NCI-H69 (cell line): ENCODE results near the gene SH3GL3.

Source experiments
- DNase-seq: peaks from one replicate; lab custom pipeline; 2025; lab: John Stamatoyannopoulos, UW

Gene SH3GL3, protein sequence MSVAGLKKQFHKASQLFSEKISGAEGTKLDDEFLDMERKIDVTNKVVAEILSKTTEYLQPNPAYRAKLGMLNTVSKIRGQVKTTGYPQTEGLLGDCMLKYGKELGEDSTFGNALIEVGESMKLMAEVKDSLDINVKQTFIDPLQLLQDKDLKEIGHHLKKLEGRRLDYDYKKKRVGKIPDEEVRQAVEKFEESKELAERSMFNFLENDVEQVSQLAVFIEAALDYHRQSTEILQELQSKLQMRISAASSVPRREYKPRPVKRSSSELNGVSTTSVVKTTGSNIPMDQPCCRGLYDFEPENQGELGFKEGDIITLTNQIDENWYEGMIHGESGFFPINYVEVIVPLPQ

DNA sequence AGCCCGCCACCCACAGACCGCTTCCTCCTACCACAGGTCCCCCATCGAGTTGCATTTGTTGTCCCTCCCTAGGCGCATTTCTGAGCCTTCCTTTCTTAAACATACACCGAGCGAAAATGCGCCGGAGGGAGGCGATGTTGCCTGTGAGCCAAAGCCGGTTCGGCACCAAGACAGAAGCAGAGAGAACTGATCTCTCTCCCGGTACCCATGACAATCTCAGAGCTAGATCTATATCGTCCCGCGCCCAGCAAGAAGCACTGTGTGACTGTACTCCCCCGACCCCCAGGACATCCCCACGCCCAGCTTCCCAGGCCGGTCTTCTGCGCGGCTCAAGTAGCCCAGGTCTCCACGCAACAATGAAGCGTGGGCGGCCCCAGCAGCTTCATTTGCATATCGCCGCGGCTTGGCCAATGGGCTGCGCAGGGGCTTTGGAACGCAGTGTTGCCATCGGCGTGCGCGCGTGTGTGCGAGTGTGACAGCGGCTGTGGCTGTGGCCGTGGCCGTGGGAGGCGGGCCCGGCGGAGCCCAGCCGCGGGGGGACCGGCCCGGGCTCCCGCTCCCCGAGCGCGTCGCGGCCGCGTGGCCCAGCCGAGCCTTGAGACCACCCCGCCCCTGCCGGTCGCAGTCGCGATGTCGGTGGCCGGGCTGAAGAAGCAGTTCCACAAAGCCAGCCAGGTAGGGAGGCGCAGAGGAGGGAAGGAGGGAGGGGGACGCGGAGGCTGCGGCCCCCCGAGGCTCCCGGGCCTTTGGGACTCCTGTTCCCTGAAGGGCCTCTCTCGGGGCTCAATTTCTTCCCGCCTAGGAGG, at the start of gene SH3GL3:
Gene SH3GL3 (plus strand): TSS at position 438 of the 806 bp plus-strand sequence. CDS start 193 bp downstream, at position 631.
- peak; percentile 61 for DNase-seq

DNA sequence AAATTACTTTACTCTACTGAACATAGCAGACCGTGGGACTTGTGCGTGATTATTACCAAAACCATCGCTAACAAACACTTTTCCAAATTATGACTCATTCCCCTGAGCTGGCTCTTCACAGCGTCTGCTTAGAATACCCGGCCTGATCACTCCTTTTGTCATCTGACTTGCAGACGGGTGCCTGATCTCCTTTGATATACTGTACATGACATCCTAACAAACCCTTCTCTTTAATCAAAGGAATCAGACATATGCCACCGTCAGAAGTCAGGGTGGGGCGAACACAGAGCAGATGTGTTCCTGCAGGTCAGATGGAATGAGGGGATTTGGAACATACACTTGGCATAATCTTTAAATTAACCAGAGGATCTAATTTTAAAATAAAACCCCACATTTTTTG, 48.5 kb upstream of the SH3GL3 start:
- no peak for DNase-seq

DNA sequence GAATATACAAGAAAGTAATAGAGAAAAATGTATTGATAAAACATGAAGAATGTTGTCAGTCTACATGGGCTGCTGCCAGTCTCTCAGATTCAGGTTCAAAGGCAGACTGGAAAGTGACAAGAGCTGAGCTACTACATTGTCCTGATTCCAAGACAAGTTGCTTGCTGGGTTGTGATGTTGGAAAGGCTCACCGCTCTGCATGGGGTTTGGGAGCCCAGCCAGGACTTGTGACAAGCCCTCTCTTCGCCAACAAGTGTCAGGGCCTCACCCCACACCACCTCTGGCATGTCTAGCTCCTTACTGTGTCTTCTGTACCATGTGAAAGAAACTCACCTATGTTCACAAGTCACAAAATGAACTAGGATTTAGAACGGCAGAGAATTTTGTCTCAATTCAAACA, 43.0 kb upstream of the SH3GL3 start:
- no peak for DNase-seq

DNA sequence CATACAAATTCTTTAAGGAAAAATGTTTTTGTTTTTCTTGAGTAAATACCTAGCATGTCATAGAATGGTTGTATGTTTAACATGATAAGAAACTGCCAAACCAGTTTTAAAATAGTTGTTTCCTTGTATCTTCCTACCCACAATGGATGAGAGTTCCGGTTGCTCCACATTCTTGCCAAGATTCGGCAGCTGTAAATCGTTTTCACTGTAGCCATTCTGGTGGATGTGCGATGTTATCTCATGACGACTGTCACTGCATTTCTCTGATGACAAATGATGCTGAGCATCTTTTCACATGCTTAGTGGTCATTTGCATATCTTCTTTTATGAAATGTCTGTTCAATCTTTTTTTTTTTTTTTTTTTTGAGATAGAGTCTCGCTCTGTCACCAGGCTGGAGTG, 36.6 kb upstream of the SH3GL3 start:
- DNase-seq = no peak

DNA sequence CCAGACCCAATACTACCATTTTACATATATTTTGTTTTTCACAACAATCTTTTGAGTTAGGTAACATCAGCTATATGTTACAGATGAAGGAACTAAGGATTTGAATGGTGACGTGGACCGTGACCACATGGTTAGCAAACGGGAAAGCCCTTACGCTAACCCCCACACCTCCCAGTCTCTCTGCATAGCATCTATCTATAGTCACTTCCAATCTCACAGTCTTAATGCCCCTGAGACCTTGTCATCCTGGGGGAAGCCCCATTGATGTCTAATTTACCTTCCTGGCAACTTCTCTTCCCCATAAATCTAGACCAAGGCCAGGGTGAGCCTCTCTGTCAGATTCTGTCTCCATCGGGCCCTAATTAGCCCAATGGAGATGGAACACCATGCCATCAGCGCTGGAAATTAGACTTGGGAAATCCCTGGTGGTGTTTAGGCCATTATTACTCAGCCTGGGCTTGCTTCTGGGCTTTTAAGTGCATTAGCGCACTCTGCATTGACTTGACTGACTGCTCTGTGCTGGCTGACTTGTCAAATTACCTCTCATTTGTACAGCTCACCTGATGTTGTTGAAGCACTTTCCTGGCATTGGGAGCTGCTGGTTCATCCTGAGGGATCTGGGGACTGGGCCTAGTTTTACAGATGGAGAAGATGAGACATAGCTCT, 34.0 kb upstream of the SH3GL3 start:
- DNase-seq = no peak

DNA sequence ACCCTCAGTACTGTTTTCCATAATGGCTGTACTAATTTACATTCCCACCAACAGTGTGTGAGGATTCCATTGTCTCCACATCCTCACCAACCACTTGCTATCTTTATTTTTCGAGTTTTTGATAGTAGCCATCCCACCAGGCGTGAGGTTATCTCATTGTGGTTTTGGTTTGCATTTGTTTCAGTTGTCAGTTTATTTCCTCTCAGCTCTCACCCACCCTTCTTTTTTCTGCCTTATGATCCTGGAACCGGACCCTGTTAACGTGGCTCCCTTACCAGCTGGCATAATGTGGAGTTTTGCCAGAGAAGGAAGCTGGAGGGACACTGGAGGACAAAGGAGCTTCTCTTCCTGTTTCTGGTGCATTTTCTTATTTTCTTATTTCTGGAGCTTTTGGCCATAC, 25.1 kb upstream of the SH3GL3 start:
- DNase-seq = no peak

DNA sequence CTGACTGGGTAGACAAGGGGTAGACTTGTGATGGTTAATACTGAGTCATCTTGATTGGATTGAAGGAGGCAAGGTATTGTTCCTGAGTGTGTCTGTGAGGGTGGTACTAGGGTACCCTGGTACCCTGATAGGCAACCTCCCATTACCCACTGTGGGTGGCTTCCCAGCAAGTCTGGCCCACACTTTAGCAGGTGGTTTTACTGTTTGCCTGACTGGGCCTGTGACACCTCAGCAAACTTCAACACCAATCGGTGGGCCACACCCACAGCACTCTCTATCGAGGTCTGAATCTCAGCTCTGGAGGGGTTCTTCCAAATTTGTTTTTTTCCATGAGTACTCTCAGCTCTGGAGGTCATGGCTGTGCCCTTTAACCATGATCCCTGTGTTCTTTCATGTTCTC, 24.6 kb upstream of the SH3GL3 start:
- no peak for DNase-seq

DNA sequence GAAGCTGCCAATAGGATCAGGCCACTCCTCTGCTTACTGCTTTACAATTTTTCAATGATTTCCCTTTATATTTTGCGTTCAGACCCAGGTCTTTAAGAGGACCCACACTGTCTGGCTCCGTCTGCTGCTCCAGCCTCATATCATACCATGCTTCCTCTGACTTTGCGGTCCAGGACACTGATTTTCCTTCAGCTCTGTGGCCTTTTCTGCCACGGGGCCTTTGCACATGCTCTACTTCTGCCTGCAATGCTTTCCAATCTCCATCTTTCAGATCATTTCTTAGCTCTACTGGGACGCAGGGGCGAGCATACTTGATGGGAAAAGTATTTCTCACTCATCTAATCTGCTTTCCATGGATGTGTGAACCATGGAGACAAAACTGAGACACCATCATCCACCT, 23.0 kb upstream of the SH3GL3 start:
- no peak for DNase-seq

DNA sequence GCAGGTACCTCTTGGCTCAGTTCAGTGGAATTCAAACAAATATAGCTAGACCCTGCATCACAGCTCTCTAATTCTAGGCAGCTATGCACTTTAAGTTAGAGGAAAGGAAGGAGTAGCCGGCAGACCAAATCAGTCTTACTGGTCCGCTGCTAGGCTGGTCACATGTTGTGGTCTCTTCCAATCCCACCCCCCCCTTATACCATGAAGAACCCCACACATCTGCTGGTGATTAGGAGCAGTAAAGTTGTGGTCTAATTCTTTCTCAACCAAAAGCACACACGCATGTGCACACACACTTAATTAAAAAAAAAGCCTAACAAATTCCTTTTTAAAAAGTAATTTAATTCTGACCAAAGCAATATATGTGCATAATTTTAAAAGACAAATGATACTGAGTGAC, 16.7 kb upstream of the SH3GL3 start:
- no peak for DNase-seq

DNA sequence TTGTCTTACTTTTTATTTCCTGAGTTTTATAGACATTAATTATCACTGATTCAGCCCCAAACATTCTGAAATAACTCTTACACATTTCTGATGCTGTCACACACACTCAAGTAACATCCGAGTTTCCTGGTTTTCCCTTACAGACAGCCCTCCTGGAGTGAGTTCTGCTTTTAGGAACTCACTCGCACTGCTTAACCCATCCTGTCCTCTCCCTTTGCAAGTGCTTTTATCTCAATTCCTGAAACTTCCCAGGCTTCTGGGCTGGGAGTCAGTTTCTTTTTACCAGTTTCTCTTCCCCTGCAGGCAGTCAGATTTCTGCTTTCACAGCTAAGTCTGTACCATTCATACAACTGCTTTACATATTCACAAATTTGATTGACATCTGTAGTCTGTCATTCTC, 15.6 kb upstream of the SH3GL3 start:
- no peak for DNase-seq

DNA sequence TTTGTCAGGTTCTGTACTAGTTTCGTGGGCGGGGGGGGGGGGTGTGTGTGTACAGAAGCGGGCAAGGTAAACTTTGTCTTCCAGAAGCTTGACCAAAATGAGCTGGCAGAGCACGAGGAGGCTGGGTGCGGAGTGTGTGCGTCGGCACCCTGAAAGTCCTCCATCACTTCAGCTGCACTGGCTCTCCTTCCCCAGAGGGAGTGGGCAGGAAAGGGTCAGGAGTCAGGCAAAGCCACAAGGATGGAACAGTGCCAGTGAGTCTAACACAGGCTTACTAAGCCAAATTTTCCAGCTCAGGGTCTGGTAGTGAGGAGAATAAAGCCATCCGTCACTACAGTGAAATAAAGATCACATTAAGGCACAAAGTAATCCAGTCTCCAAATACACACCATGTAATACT, 11.9 kb upstream of the SH3GL3 start:
- DNase-seq = no peak

DNA sequence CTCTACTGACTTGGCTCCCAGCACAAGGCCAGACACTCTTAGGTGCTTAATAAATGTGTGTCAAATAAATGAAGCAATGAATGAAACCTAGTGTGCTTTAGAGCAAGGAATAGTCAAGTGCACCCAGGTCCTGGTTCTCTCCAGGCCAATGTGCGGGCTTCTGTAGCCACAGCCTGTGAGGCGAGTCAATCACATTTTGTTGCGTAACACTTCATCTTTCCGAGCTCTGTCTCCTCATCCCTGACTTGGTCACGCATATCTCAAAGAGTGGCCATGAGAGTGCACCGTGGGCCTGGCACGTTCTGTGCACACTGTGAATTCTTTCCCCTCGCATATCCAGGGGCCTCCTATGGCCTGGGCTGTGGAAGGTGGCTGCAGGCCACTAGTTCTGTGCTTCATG, 11.4 kb upstream of the SH3GL3 start:
- no peak for DNase-seq

DNA sequence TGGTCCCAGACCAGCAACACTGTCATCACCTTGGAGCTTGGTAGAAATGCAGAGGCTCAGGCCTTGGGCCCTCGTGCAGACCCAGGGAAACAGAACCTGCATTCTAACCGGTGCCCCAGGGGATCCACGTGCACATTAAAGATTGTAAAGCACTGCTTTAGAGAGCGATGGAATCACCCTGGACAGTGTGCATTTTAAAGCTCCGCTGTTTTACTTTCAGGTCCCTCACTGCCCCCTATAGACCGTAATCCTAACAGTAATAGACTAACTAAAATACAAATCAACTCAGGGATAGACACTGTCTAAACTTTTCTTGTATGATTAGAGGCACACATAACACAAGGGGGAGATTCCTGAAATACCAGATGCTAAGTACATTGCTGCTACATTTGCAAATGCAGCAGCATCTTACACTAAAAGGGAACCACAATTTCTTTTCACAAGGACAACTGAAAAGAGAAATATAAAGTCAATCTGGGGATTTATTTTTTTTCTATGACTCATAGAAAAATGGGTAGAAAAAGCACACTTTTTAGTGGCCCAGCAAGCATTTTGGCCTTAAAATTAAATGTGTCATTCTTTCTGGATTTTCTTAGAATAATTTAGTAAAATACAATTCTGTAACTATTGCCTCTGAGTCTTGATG, 10.5 kb upstream of the SH3GL3 start:
- peak; percentile 13 for DNase-seq

DNA sequence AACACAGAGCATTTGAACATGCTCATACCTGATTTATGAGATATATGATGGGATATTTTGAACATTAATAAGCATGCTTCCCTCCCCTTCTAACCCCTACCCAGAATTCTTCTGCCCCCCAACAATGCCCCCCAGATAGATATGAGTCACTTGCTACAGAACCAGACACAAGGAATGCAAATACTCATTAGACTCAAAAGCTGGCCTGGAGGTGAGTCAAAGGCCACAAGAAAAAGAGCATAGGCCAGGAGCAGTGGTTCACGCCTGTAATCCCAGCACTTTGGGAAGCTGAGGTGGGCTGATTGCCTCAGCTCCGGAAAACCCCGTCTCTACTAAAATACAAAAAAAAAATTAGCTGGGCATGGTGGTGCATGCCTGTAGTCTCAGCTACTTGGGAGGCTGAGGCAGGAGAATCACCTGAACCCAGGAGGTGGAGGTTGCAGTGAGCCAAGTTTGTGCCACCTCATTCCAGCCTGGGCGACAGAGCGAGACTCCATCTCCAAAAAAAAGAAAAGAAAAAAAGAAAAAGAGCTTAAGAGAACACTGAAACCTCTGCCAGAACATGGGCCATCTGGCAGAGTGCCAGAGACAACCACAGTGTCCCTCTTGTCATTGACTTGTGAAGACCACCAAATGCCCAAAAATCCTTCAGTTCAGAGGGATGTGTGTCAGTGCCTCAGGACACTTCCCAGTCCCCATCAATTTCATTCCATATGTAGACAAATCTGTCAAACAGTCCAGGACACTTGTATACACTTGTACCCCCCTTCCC, 3.9 kb upstream of the SH3GL3 start:
- DNase-seq = no peak

DNA sequence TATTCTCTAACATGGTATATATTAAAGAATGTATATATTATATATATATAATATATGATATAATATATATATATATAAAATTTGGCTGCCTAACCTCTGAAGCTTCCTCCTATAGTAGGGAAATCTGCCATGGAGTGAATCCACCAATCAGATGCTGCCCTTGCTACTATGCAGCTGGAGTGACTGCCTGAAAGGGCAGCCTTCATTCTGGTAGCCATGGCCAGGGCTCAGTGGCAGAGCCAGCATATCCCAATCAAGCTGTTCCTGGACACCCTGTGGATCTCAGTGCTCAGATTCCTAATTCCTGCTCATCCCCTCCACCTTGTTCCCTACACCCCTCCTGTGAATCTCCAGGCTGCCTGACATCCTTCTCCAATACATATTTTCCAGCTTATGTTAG, 2.2 kb upstream of the SH3GL3 start:
- no peak for DNase-seq

DNA sequence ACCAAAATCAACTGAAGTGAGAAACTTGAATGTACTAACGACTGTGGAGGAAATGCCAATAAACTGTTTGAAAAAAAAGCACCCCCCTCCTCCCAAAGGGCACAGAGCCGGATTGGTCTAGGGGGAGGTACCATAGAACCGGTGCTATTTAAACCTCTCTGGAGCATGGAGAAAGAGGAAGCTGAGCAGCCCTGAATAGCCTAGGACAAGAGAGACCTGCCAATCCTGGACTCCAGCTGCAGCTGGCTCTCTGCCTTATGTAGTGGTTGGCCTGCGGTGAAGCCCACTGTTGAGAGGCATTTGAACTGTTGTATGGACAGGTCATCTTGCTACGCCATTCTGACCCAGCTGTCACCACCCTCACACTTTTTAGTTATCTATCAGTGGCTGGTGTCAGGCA, 1.5 kb upstream of the SH3GL3 start:
- DNase-seq = no peak

DNA sequence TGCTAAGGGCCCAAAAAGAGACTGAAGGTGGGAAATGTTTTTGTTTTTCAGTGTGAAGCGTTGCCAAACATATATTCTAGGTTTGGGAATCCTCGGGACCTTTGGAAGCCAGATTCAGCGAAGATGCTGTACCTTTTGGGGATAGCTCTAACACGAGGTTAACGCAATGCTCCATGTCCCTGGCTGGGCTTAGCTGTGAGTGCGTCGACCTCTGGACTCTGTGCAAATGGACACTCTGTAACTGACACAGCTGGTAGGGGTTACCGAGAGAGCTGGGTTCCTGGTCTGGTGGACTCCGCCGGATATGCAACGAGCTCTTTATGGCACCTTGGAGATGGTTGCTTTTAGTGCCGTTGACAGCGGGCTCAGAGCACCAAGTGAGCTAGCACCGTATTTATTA, 724 bp upstream of the SH3GL3 start:
- DNase-seq = no peak

DNA sequence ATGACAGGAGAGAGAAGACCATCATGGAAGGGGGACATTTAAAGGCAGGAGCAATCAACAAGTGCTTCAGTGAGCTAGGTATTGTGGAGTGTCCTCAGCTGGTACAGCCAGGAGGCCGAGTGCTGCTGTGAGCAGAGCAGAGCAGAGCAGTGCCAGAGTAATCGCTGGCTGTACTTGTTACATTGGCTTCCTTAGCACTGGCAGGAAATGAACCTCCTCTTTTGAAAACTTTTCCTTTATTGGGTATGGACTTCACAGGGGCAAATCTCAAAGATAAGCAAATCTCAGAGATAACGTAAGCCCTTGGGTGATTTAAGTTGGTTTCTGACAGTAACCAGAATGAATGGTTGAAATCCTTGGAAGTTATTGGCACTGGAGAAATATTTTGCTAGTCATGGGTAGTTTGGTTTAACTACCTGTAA, 2.1 kb downstream of the SH3GL3 start:
- DNase-seq = no peak

DNA sequence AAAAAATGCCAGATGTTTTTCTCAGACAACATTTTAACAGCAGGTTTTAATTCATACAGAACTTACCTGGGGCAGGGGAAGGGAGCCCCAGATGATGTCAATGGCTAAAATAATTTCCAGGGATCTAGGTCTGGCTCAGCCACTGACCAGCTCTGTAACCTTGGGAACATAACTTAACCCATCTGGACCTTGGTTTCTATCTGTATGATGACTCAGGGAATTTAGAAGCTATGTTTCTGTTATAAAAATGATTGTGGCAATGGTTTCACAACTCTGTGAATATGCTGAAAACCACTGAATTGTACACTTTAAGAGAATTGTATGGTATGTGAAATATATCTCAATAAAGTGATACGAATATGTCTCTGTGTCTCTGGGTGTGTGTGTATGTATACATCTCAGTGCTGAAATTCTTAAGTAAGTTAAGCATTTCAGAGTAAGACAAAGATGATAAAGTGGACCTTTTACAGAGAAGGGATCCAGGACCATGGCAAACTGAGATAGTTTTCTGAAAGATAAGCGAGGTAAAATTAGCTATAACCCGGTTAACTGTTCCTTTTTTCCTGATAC, 2.9 kb downstream of the SH3GL3 start:
- DNase-seq = no peak

DNA sequence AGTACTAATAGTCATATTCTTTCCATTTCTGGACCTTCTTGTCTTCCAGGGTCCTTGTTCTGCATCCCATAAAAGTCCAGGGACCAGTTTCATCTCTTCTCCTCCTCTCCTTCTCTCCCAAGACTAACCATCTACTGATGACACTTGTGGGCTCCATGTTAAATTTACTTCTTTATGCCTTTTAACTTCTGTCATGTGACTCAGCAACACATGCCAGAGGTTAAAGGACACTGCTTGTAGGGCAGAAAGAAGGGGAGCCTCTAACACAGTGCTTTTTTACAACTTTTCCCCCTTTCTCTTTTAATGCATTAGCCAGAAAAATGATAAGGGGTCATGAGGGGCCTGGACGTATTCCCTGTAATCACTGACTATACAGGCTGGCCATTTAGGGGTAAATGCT, 10.0 kb downstream of the SH3GL3 start:
- no peak for DNase-seq

DNA sequence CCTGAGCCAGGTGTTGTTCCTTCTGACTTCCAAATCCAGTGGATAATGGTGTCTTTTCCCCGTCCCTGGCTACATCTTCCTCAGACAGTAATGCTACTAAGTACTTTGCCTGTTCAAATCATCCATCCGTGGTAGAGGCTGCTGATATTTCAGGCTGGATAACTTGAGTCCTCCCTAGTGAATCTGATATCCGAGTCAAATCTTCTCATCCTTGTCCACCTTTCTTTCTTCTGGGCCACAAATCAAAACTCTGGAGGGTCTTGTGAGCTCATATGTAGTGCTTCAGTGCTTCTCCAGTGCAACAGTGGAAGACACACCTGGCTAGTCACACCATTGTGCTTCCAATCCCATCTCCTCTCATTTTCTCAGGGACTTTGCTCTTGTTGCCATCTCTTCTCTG, 11.2 kb downstream of the SH3GL3 start:
- DNase-seq = no peak
